K562 (cell line): ENCODE data around the gene DPEP1. TPM values are rescaled to one million over a fixed set of nuclear protein-coding genes. Genes with fewer than 3 reads are reported as not detected.

Source experiments
- CREM ChIP-seq: IDR thresholded peaks from 2 replicates; pipeline ENCODE4 v1.6.1; 2014; ENCODE audit warnings: antibody characterized with exemption, low read depth
- E2F8 ChIP-seq: fragments of 450-650 bp; IDR thresholded peaks from 2 replicates; pipeline ENCODE4 v1.7.1; 2018; ENCODE audit warnings: mild to moderate bottlenecking, low read depth; ENCODE audit not compliant: partially characterized antibody
- ELK1 ChIP-seq: sonication (generic); formaldehyde crosslinking; IDR thresholded peaks from 2 replicates; pipeline ENCODE4 v1.8.1; 2022; ENCODE audit warnings: missing genetic modification reagents
- EP300 ChIP-seq: IDR thresholded peaks from 2 replicates; pipeline ENCODE4 v1.6.1; 2012; ENCODE audit warnings: low read length, improper control_type of control experiment
- ETV5 ChIP-seq: sonication (generic); formaldehyde crosslinking; IDR thresholded peaks from 2 replicates; pipeline ENCODE4 v1.4.0; 2020; ENCODE audit warnings: low read depth, mild to moderate bottlenecking, missing genetic modification reagents
- FOS ChIP-seq: IDR thresholded peaks from 3 replicates; pipeline ENCODE4 v1.6.1; 2011; ENCODE audit not compliant: insufficient read length; ENCODE audit errors: extremely low read depth
- FOXA3 ChIP-seq, 2 experiments: fragments of 450-650 bp in 1 of 2; sonication (generic) in 1 of 2; formaldehyde crosslinking; IDR thresholded peaks in 1 of 2; conservative IDR thresholded peaks in 1 of 2; 2 replicates each; pipeline versions ENCODE4 v1.4.0 to v1.8.0; 2020 to 2022; ENCODE audit warnings: mild to moderate bottlenecking in 2 of 2, missing genetic modification reagents in 1 of 2
- HIVEP1 ChIP-seq: fragments of 250-450 bp; sonication (Bioruptor Pico); IDR thresholded peaks from 2 replicates; pipeline ENCODE4 v1.4.0; 2020; ENCODE audit warnings: mild to moderate bottlenecking
- HNRNPL ChIP-seq: fragments of 200-400 bp; formaldehyde crosslinking; IDR thresholded peaks from 2 replicates; pipeline ENCODE4 v1.6.1; 2017; ENCODE audit warnings: low read depth, mild to moderate bottlenecking, low read length
- HNRNPUL1 ChIP-seq: fragments of 200-400 bp; formaldehyde crosslinking; IDR thresholded peaks from 2 replicates; pipeline ENCODE4 v1.6.1; 2017; ENCODE audit warnings: low read length
- ID3 ChIP-seq, 2 experiments: fragments of 250-450 bp in 1 of 2; fragments of 450-650 bp in 1 of 2; sonication (Bioruptor Pico) in 1 of 2; IDR thresholded peaks; 2 replicates each; pipeline versions ENCODE4 v1.6.1 to v1.8.0; 2016 to 2021; ENCODE audit warnings: mild to moderate bottlenecking in 2 of 2, moderate library complexity in 2 of 2, missing compliant biosample characterization in 1 of 2, missing genetic modification characterization in 1 of 2
- IFI16 ChIP-seq: fragments of 250-450 bp; sonication (Bioruptor Pico); IDR thresholded peaks from 2 replicates; pipeline ENCODE4 v2.1.2; 2022; ENCODE audit warnings: mild to moderate bottlenecking, inconsistent platforms
- PHF20 ChIP-seq: fragments of 450-650 bp; IDR thresholded peaks from 2 replicates; pipeline ENCODE4 v1.6.1; 2018; ENCODE audit not compliant: partially characterized antibody
- PURB ChIP-seq: sonication (generic); formaldehyde crosslinking; IDR thresholded peaks from 2 replicates; pipeline ENCODE4 v1.9.0; 2021; ENCODE audit warnings: low read depth, mild to moderate bottlenecking, missing genetic modification reagents
- RB1 ChIP-seq: fragments of 450-650 bp; IDR thresholded peaks from 2 replicates; pipeline ENCODE4 v1.6.1; 2017; ENCODE audit warnings: low read depth, mild to moderate bottlenecking
- RBM17 ChIP-seq: fragments of 200-400 bp; formaldehyde crosslinking; IDR thresholded peaks from 2 replicates; pipeline ENCODE4 v1.6.1; 2017; ENCODE audit warnings: low read depth, mild to moderate bottlenecking, low read length, borderline replicate concordance
- SIN3B ChIP-seq: fragments of 450-650 bp; IDR thresholded peaks from 2 replicates; pipeline ENCODE4 v1.6.1; 2017; ENCODE audit warnings: low read depth, mild to moderate bottlenecking, moderate library complexity
- SRSF7 ChIP-seq: fragments of 200-400 bp; formaldehyde crosslinking; optimal IDR thresholded peaks from 2 replicates; pipeline ENCODE3; 2017; ENCODE audit warnings: mild to moderate bottlenecking, low read depth, low read length
- TARDBP ChIP-seq: fragments of 450-650 bp; IDR thresholded peaks from 2 replicates; pipeline ENCODE4 v1.6.1; 2016
- TFAM ChIP-seq: fragments of 250-450 bp; sonication (Bioruptor Pico); conservative IDR thresholded peaks from 2 replicates; pipeline ENCODE4 v1.5.0; 2021; ENCODE audit warnings: mild to moderate bottlenecking, moderate library complexity
- WHSC1 ChIP-seq: IDR thresholded peaks from one replicate; pipeline ENCODE4 v1.6.1; 2012; ENCODE audit warnings: low read length, control low read depth, inconsistent platforms
- ZNF174 ChIP-seq: fragments of 250-450 bp; sonication (Bioruptor Pico); IDR thresholded peaks from 2 replicates; pipeline ENCODE4 v1.4.0; 2020; ENCODE audit warnings: mild to moderate bottlenecking
- ZNF583 ChIP-seq: fragments of 250-450 bp; sonication (Bioruptor Pico); IDR thresholded peaks from 2 replicates; pipeline ENCODE4 v1.4.0; 2020
- ZNF584 ChIP-seq: fragments of 200-800 bp; sonication (Bioruptor generic); IDR thresholded peaks from 2 replicates; pipeline ENCODE4 v1.6.1; 2016; ENCODE audit warnings: low read depth, mild to moderate bottlenecking, missing genetic modification characterization, missing compliant biosample characterization
- ZNF76 ChIP-seq: fragments of 250-450 bp; sonication (Bioruptor Pico); IDR thresholded peaks from 2 replicates; pipeline ENCODE4 v1.4.0; 2020; ENCODE audit warnings: mild to moderate bottlenecking, moderate library complexity, borderline replicate concordance
- ZNF778 ChIP-seq: fragments of 450-650 bp; formaldehyde crosslinking; IDR thresholded peaks from 2 replicates; pipeline ENCODE4 v1.4.0; 2020; ENCODE audit warnings: mild to moderate bottlenecking, moderate library complexity
- ZSCAN29 ChIP-seq: fragments of 450-650 bp; IDR thresholded peaks from 2 replicates; pipeline ENCODE4 v1.6.1; 2017
- polyA plus RNA-seq, 8 experiments: library from polyadenylated mRNA; depleted of rRNA in 4 of 8; stranded (reverse) in 5 of 8; unstranded in 3 of 8; fragments of >200 nt; fragmentation: Nextera tagmentation in 2 of 8; fragmentation: Illumina TruSeq in 1 of 8; extraction: Ambion mirVana in 2 of 8; extraction: Trizol in 1 of 8; gene quantifications; 2 replicates each; pipeline versions ENCODE4 v1.2.1 to v1.2.3, GENCODE V29; 2011 to 2014; ENCODE audit warnings: inconsistent platforms in 1 of 8, missing spikeins in 1 of 8
- total RNA-seq, 7 experiments: library from RNA; depleted of rRNA in 6 of 7; stranded (reverse); fragments of >200 nt in 6 of 7; fragmentation: Illumina TruSeq in 2 of 7; extraction: Trizol in 2 of 7; gene quantifications; 2 replicates each; pipeline versions ENCODE4 v1.2.1 to v1.2.3, GENCODE V29; 2011 to 2021; ENCODE audit warnings: low replicate concordance in 1 of 7

Gene DPEP1
- total and polyA plus RNA-seq, 9 of the 15 experiments (the other 6 are each of a cell fraction or from before 2014, with no cell fraction given): 0.14 to 0.31 (median 0.20) TPM; not detected in 6

- no peak for TF ChIP-seq EP300
- no peak for TF ChIP-seq HIVEP1 (CRISPR knock-in tag)
- TF ChIP-seq HNRNPL: no peak
- TF ChIP-seq PHF20: no peak
- no peak for TF ChIP-seq ZNF778 (CRISPR knock-in tag)
- no peak for TF ChIP-seq TFAM
- no peak for TF ChIP-seq ELK1 (CRISPR knock-in tag)
- TF ChIP-seq RBM17: no peak
- no peak for TF ChIP-seq RB1
- no peak for TF ChIP-seq CREM
- TF ChIP-seq HNRNPUL1: no peak
- no peak for TF ChIP-seq ZNF76 (CRISPR knock-in tag)
- no peak for TF ChIP-seq ZNF583 (CRISPR knock-in tag)
- TF ChIP-seq SIN3B: no peak
- TF ChIP-seq ID3 (CRISPR knock-in tag; IDR thresholded peaks at IDR 0.05): no peak
- no peak for TF ChIP-seq ID3 (tag; IDR thresholded peaks at IDR 0.05)
- TF ChIP-seq E2F8: peak; percentile 18
- TF ChIP-seq PURB: no peak
- TF ChIP-seq TARDBP: no peak
- no peak for TF ChIP-seq ETV5 (CRISPR knock-in tag)
- TF ChIP-seq ZSCAN29: no peak
- TF ChIP-seq WHSC1: no peak
- no peak for TF ChIP-seq ZNF584 (CRISPR knock-in tag)
- TF ChIP-seq SRSF7: no peak
- TF ChIP-seq FOS: no peak
- no peak for TF ChIP-seq FOXA3 (CRISPR knock-in tag; conservative IDR thresholded peaks at IDR 0.05 in 1 of 2, IDR thresholded peaks at IDR 0.05 in 1 of 2)
- TF ChIP-seq ZNF174 (CRISPR knock-in tag): no peak
- no peak for TF ChIP-seq IFI16 (CRISPR knock-in tag)
These were observed 48.8 kb upstream of the DPEP1 start (continued) for GRCh38 chr16:89564476-89565255.
